KMS-11 (cell line): ENCODE results near the gene TRMT112.
"Not testable (repeated sequence)": the region's sequence is repeated elsewhere in the genome, so short reads cannot be mapped to it uniquely, and the experiment has no call there.

Experiments
- H2AFZ ChIP-seq: fragments of 200-600 bp; sonication (generic); 2 replicates; pipeline ENCODE4 v1.6.1; 2016; ENCODE audit warnings: antibody characterized with exemption, mixed run types, low read depth
- H3K27ac ChIP-seq: fragments of 200-600 bp; sonication (generic); 2 replicates; pipeline ENCODE4 v1.6.1; 2016; ENCODE audit warnings: mild to moderate bottlenecking, mixed run types
- H3K27me3 ChIP-seq: fragments of 200-600 bp; sonication (generic); 2 replicates; pipeline ENCODE4 v1.6.1; 2017; ENCODE audit warnings: mild to moderate bottlenecking, low read depth, mixed run types, moderate library complexity; ENCODE audit not compliant: insufficient read depth
- H3K36me3 ChIP-seq: fragments of 200-600 bp; sonication (generic); 2 replicates; pipeline ENCODE4 v1.6.1; 2017; ENCODE audit warnings: mild to moderate bottlenecking, mixed run types; ENCODE audit not compliant: insufficient read depth
- H3K4me1 ChIP-seq: fragments of 200-600 bp; sonication (generic); 2 replicates; pipeline ENCODE4 v1.6.1; 2016; ENCODE audit warnings: mild to moderate bottlenecking, low read depth, mixed run types; ENCODE audit not compliant: poor library complexity, severe bottlenecking
- H3K4me2 ChIP-seq: fragments of 200-600 bp; sonication (generic); 2 replicates; pipeline ENCODE4 v1.7.0; 2016; ENCODE audit warnings: mild to moderate bottlenecking, mixed run types
- H3K4me3 ChIP-seq: fragments of 200-600 bp; sonication (generic); IDR thresholded peaks from 2 replicates; pipeline ENCODE4 v1.6.1; 2017; ENCODE audit warnings: low read depth, low read length, mixed read lengths; ENCODE audit not compliant: insufficient read depth
- H3K79me2 ChIP-seq: fragments of 200-600 bp; sonication (generic); 2 replicates; pipeline ENCODE4 v1.6.1; 2016; ENCODE audit warnings: low read depth, mixed run types; ENCODE audit not compliant: insufficient read depth
- H3K9ac ChIP-seq: fragments of 200-600 bp; sonication (generic); 2 replicates; pipeline ENCODE4 v1.6.1; 2016; ENCODE audit warnings: mild to moderate bottlenecking, mixed run types
- H4K20me1 ChIP-seq: fragments of 200-600 bp; sonication (generic); 2 replicates; pipeline ENCODE4 v1.6.1; 2016; ENCODE audit warnings: mild to moderate bottlenecking, mixed run types; ENCODE audit not compliant: insufficient read depth
- TF ChIP-seq, protein P1 (sequence below): fragments of 200-600 bp; sonication (generic); conservative IDR thresholded peaks from 2 replicates; pipeline ENCODE4 v1.6.1; 2017; ENCODE audit warnings: low read depth, mild to moderate bottlenecking, antibody characterized with exemption, low read length, moderate library complexity, mixed read lengths

TRMT112 gene

GRCh38 chr11:64314146-64314804 lies 3.1 kb downstream of the TRMT112 start:
- H3K4me1 ChIP-seq, result peaks cover 37% of the 10 kb centered on the region
- no peak overlapping the region for H3K4me3 ChIP-seq
- TF ChIP-seq, protein P1, sequence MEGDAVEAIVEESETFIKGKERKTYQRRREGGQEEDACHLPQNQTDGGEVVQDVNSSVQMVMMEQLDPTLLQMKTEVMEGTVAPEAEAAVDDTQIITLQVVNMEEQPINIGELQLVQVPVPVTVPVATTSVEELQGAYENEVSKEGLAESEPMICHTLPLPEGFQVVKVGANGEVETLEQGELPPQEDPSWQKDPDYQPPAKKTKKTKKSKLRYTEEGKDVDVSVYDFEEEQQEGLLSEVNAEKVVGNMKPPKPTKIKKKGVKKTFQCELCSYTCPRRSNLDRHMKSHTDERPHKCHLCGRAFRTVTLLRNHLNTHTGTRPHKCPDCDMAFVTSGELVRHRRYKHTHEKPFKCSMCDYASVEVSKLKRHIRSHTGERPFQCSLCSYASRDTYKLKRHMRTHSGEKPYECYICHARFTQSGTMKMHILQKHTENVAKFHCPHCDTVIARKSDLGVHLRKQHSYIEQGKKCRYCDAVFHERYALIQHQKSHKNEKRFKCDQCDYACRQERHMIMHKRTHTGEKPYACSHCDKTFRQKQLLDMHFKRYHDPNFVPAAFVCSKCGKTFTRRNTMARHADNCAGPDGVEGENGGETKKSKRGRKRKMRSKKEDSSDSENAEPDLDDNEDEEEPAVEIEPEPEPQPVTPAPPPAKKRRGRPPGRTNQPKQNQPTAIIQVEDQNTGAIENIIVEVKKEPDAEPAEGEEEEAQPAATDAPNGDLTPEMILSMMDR, result no peak
- no peak overlapping the region for H3K4me2 ChIP-seq
- no peak overlapping the region for H2AFZ ChIP-seq
- H3K79me2 ChIP-seq, result peaks cover 34% of the 10 kb centered on the region; the same call in 1 of the 2 replicates
- no peak overlapping the region for H3K27ac ChIP-seq
- no peak overlapping the region for H3K9ac ChIP-seq
- no peaks in the 10 kb centered on the region for H3K27me3 ChIP-seq
- no peaks in the 10 kb centered on the region for H3K36me3 ChIP-seq
- no peaks in the 10 kb centered on the region for H4K20me1 ChIP-seq

- Histone ChIP-seq H3K27me3 (no peaks in the 10 kb centered on the region), H4K20me1 (no peaks in the 10 kb centered on the region), H3K36me3 (no peaks in the 10 kb centered on the region), H3K79me2 (peaks cover 38% of the 10 kb centered on the region; the same call in 1 of the 2 replicates), H3K4me1 (peaks cover 37% of the 10 kb centered on the region), H2AFZ (no peak overlapping the region), H3K27ac (no peak overlapping the region), H3K4me2 (no peak overlapping the region), H3K9ac (no peak overlapping the region), H3K4me3 (no peak overlapping the region)
- TF ChIP-seq, protein P1, result no peak
Observed at GRCh38 chr11:64313491-64314145, 3.7 kb downstream of the TRMT112 start.

DNA sequence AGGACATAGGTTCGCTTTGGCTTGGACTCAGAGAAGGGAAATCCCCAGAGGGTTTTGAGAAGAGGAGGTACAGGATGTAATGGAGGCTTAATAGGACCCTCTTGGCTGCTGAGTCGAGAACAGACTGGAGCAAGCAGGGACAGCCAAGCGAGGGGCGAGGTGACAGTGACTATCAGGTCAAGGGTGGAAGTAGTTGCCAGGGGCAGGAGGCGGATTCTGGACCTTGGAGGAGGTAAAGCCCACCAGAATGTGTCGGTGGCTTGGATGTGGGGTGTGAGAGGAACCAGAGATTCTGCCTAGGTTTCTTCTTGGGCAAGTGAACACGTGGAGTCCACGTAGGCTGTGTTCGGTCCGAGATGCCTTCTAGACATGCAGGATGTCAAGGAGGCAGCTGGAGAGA lies 4.4 kb downstream of the TRMT112 start:
- Histone ChIP-seq H2AFZ (no peak overlapping the region), H3K4me3 (no peak overlapping the region), H3K27me3 (no peaks in the 10 kb centered on the region), H3K9ac (no peak overlapping the region), H3K79me2 (peaks cover 43% of the 10 kb centered on the region; the same call in 1 of the 2 replicates), H3K4me1 (peaks cover 40% of the 10 kb centered on the region), H3K36me3 (no peaks in the 10 kb centered on the region), H3K27ac (no peak overlapping the region), H3K4me2 (no peak overlapping the region), H4K20me1 (no peaks in the 10 kb centered on the region)
- TF ChIP-seq, protein P1, result no peak

- not testable (repeated sequence) for H4K20me1 ChIP-seq, H3K27me3 ChIP-seq, H3K36me3 ChIP-seq, H3K4me3 ChIP-seq, H3K9ac ChIP-seq, H2AFZ ChIP-seq
- peak overlapping the region; percentile 11; the same call in 1 of the 2 replicates for H3K27ac ChIP-seq
- H3K4me1 ChIP-seq, result peaks cover 41% of the 10 kb centered on the region
- H3K4me2 ChIP-seq, result 0 out of 2 replicates have a peak overlapping the region, but pooled peaks have one; percentile 17
- H3K79me2 ChIP-seq, result peaks cover 44% of the 10 kb centered on the region
Observed at GRCh38 chr11:64307795-64308194, 9.6 kb downstream of the TRMT112 start.
